Fibroblast of skin of scalp (primary cell): Measurements from ENCODE around the gene RNF207.

Experiments used
- DNase-seq: peaks from one replicate; pipeline ENCODE4 v3.0.0-alpha.2; 2013

Gene RNF207

DNA sequence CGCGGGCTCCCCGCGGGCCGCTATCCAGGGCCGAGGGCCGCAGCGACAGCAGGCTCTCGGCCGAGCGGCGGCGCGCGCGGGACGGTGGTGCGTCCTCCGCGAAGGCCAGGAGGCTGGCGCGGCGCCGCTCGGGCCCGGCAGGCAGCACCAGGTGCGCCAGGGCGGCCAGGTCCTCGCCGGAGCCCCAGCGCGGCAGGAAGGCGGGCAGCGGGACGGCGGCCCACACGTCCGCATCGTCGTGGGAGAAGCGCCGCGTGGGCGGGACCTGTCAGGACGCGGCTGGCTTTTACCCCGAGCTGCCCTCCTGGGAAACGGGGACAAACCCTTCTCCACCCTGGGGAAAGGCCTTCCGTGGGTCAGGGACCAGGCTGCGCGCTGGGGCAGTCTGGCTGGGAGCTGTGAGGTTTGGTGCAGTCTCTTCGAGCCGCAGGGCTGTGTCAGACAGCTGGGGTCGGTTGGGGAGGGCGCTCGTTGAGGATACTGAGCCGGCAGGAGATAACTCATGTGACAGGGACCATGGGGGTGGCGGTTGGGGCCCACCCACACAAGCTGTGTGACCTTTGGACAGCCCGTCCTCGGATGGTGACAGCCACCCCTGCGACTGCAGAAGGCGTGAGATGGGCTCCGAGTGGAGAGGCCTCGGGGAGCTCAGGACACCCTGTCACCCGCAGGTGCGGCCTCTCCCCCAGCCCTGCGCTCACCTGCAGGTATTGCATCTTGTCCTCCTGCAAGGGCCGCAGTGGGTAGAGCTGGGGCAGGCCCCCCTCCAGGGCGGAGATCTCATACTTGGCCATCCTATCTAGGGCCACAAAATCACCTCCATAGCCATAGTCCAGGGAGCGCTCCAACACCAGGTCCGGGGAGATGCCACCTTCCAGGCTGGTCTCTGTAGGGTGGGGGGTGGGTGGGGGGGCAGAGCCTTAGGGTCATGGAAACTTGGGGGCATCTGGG, 44.1 kb downstream of the RNF207 start:
- DNase-seq, result no peak

GRCh38 chr1:6251233-6251632, 45.3 kb downstream of the RNF207 start:
- DNase-seq, result no peak

- no peak for DNase-seq
Observed at GRCh38 chr1:6251681-6252373, 45.9 kb downstream of the RNF207 start.

DNA sequence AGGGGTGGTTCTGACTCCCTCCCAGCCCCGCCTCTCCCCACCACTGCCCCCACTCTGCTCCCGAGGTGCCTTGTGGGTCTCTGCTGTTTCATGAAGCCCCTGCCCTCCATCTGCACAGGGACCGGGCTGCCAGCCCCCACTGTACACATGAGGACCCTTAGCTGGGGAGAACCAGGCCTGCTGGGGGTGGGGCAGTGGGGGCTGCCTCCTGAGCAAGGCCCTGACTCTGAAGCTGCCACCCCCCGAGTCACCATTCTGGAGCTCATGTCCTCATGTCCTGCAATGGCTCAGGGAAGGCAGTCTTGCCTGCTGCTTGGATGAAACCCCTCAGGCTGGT, 46.4 kb downstream of the RNF207 start:
- no peak for DNase-seq

DNA sequence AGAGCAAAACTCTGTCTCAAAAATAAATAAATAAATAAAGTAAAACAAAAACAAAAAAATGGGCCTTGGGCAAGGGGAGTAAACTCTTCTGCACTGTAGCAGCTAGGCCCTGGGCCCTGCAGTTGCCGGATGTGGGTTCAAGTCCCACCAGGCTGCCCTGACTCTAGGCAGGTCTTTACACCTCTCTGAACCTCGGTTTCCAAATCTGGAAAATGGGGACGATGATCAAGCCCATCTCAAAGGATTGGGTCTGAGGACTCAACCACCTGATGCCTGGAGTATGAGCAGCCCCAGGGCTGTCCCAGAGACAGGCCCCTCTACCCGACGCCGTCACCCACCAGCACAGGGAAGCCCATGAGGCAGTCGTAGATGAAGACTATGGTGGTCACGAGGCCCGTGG, 47.5 kb downstream of the RNF207 start:
- DNase-seq, result no peak

GRCh38 chr1:6254691-6255090, 48.8 kb downstream of the RNF207 start:
- no peak for DNase-seq

- DNase-seq, result no peak
Observed at GRCh38 chr1:6256645-6257044, 50.7 kb downstream of the RNF207 start.

DNA sequence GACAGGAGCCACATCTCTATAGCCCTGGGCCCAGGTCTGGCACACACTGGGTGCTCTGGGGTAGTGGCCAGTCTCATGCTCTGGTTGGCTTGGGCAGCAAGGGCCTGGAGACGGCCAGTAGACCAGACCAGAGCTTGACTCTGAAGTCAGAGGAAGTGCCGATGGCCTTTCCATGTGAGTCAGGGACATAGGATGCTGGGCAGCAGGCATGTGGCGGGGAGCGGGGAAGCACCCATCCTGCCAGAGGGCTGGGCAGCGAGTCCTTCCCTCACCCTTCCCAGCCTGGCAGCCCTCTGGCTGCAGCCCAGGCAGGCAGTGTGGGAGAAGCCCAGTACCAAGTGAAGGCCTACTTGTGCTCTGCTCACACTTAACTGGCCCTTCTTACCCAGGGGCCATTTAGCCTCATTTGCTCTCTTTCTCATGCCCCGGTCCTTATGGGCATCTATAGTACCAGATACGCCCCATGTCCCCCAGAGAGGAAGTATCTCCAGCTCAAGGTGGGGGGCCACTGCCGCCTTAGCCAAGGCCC, 51.7 kb downstream of the RNF207 start:
- no peak for DNase-seq

GRCh38 chr1:6258675-6259074, 52.8 kb downstream of the RNF207 start:
- DNase-seq, result no peak

DNA sequence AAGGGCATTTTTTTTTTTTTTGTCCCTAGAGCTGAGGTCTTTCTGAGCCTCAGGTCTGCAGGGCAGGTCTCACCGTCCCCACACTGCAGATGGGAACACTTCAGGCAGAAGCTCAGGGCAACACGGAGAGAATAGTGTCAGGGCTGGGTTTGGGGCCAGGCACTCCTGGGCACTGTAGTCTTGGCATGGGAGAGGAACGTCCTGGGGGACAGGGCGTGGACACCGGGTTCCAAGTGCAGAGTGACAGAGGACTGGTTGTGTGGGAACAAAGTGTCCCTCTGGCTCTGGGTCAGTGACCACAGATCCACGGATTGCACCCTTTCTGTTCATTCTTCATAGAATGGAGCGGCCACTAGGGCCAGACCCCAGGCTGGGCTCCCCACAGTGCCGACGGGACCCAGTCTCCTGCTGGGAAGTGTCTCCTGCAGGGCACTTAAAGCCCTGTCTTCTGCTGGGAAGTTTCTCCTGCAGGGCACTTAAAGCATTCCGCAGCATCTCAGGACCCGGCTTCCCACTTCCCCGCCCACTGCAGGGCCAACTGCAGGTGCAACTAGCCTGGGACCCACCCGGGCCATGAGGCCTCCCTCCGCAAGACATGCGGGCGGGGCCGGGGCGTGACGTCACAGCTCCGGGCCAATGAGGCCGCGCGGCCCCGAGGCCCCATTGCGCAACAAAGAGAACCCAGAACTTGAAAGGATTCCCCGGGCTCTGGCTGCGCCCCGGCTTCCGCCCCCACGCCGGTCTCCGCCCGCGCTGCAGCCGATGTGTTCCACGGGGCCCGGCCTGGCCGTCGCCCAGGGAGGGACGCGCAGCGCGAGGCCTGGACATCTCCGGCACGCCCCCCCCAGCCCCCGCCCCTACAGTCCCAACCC, 53.8 kb downstream of the RNF207 start:
- peak; percentile 72 for DNase-seq

DNA sequence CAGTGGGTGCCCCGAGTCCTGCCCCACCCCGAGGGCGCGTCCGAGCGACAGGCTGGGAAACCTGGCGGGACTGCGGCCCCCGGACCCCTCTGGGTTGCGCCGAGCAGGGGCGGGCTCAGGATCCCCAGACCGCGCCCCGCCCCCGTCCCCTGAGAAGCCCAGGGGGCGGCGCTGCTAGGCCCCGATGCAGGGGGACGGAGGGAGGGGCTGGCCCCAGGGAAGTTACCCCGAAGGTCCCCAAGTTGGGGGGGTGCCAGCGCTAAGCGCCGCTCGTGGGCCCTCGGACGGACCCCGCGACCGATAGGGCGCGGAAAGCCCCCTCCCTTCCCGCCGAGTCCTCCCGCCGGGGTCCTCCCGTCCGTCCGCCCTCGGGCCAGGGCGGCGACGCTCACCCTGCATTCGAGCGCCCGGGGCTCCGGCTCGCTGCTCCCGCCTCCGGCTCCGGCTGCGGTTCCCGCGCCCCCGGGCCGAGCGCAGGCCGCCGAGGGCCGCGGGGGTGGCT, 54.6 kb downstream of the RNF207 start:
- no peak for DNase-seq

- no peak for DNase-seq
Observed at GRCh38 chr1:6260961-6261614, 55.2 kb downstream of the RNF207 start, which contains the start of gene GPR153. TSS of gene GPR153 (minus strand) at chr1:6261098. CDS start at chr1:6254905, 6,193 bp downstream.

DNA sequence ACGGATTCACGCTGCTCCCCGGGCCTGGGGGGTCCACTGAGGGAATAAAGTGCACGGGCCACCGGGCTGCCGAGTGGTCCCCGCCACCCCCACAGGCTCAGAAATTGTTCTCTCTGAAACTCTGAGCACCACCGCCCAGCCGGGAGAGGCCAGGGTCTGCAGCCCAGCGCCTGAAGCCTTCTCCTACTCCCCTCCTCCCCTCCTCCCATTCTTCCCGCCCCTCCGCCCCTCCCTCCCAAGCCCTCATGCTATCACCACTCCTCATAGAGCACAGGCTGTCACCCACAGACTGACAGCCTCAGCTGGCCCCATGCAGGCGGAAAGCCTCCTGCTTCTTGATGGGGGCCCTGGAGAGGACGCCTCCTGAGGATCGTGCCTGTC, 55.7 kb downstream of the RNF207 start:
- no peak for DNase-seq

- DNase-seq, result no peak
Observed at GRCh38 chr1:6262555-6263420, 56.9 kb downstream of the RNF207 start.

GRCh38 chr1:6263716-6264115, 57.8 kb downstream of the RNF207 start:
- no peak for DNase-seq

DNA sequence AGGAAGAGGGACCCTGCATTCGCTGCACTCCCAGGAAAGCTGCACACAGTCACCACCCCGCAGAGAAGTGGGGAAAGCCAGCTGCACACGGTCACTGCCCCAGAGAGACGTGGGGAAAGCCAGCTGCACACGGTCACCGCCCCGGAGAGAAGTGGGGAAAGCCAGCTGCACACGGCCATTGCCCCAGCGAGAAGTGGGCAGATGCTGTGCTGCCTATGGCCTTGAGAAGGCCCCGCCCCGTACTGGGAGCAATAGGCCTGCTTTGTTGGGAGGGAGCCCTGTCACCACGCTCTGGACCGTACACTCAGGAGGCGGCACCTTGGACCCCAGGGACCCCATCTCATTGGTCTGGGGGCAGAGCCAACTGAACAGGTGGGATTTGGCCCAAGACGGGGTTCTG, 59.2 kb downstream of the RNF207 start:
- no peak for DNase-seq

- DNase-seq, result no peak
Observed at GRCh38 chr1:6266641-6267040, 60.7 kb downstream of the RNF207 start.

DNA sequence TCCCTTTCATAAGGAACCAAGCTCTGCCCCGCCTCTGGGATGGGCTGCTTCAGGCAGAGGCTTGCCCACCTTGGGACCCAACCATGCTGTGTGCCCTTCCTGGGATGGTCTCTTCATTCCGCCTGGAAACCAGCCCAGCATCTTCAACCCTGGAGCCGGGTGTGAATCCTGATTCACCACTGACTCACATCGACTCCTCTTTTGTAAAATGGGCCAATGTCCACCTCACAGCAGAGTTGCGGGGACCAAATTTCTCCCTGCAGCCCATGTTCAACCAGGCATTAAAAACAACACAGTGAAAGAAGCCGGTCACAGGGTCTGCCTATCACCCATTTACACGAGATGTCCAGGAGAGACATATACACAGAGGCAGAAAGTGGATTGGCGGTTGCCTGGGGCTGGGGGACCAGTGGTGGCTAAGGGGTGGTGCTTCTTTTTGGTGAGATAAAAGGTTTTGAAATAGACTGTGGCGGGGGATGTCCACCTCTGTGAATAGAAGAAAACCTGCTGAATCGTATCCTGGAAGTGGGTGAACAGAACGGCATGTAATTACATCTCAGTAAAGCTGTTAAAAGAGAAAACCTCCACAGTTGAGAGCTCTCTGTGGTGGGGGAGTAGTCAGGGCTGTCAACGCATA, 61.9 kb downstream of the RNF207 start:
- no peak for DNase-seq

DNA sequence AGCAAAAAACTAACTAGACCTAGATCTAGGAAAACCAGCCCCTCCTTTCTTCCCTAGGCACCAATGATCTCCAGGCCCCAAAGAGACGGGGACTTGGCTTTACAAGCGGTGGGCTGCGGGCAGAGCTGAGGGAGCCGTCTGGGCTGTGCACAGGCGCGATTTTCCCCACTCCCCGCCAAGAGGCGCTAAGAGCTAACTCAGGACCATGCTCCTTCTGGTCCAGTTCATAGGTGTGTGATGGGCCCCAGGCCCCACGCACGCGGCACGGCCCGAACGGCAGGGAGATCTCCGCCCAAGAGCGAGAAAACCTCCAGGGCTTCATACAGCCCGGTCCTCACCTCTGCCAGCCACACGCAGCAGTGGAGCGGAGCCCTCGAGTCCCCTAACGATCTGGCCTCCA, 62.5 kb downstream of the RNF207 start:
- no peak for DNase-seq

DNA sequence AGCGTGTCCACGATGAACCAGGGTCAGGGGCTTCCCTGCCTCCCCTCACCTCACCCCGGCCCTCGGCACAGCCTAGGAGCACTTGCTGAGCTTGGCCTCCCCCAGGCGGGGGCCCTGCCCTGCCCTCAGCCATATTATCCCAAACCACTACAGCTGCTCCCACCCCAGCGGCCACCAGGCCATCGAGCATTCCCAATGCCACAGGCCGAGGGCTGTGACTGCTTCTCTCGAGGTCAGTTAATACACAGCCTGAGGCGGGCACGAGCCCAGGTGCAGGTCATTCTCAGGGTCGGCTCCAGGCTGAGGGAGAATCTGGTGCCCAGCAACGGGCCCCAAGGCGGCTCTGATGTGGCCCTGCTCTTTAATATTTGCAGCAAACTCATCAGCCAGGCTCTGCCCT, 63.4 kb downstream of the RNF207 start:
- no peak for DNase-seq
